Prostate gland (tissue), 2 donors: ENCODE results near the gene ADAMTS2. TPM values are rescaled to one million over a fixed set of nuclear protein-coding genes. Genes with fewer than 3 reads are reported as not detected.

Experiments used
- DNase-seq: peaks from one replicate; pipeline ENCODE4 v3.0.0-alpha.2; 2019; ENCODE audit warnings: low spot score
- H3K27ac ChIP-seq, 2 donors: fragments of 200-600 bp; sonication (generic); 2 replicates each; pipeline ENCODE4 v1.5.1; 2017 to 2019
- H3K27me3 ChIP-seq: fragments of 200-600 bp; sonication (generic); replicated peaks from 2 replicates; pipeline ENCODE4 v1.5.1; 2019; ENCODE audit not compliant: insufficient read depth
- H3K36me3 ChIP-seq, 2 donors: fragments of 200-600 bp; sonication (generic); 1 replicate in 1 of 2; 2 replicates in 1 of 2; pipeline versions ENCODE4 v1.5.1 to v1.8.1; 2017 to 2019
- H3K4me1 ChIP-seq: fragments of 200-600 bp; sonication (generic); replicated peaks from 2 replicates; pipeline ENCODE4 v1.5.1; 2019
- H3K4me3 ChIP-seq, 2 donors: fragments of 200-600 bp; sonication (generic); 2 replicates each; pipeline ENCODE4 v1.5.1; 2017 to 2019
- H3K9me3 ChIP-seq: fragments of 200-600 bp; sonication (generic); 2 replicates; pipeline ENCODE4 v1.5.1; 2017
- CTCF ChIP-seq, 4 experiments: fragments of 200-600 bp in 2 of 4; fragments of 450-650 bp in 2 of 4; sonication (generic) in 2 of 4; IDR thresholded peaks; 1 replicate in 3 of 4; 2 replicates in 1 of 4; pipeline ENCODE4 v1.5.1; 2016 to 2019; ENCODE audit warnings: antibody characterized with exemption in 4 of 4, mild to moderate bottlenecking in 2 of 4, moderate library complexity in 2 of 4
- POLR2A ChIP-seq: fragments of 450-650 bp; IDR thresholded peaks from one replicate; pipeline ENCODE4 v1.6.1; 2016; ENCODE audit warnings: antibody characterized with exemption, mild to moderate bottlenecking
- POLR2AphosphoS5 ChIP-seq: sonication (generic); formaldehyde crosslinking; IDR thresholded peaks from one replicate; pipeline ENCODE4 v1.6.1; 2017; ENCODE audit warnings: antibody characterized with exemption
- WGBS: methylation state at CpG from one replicate; pipeline ENCODE4 v1.1.5; 2018; 5-methylcytosine and 5-hydroxymethylcytosine counted together
- intact Hi-C: fragments of 100-400 bp; cut with DNase I; formaldehyde crosslinking; loops from one replicate; pipeline ENCODE4 v1.14.2; 2022
- total RNA-seq, 2 donors: library from RNA; depleted of rRNA; stranded (reverse); fragments of >200 nt; gene quantifications; one replicate each; pipeline ENCODE4 v1.1.0, GENCODE V29; 2016

ADAMTS2 gene
- total RNA-seq, 2 donors from 2014 or later = 2.0 to 20.3 TPM

- Histone ChIP-seq H3K4me3 (no peak overlapping the region), H3K9me3 (no peaks in the 10 kb centered on the region), H3K27ac (no peak overlapping the region), H3K27me3 (no peaks in the 10 kb centered on the region), H3K36me3 (no peaks in the 10 kb centered on the region), H3K4me1 (no peaks in the 10 kb centered on the region)
- 78% methylated on average over 15 of the region's 16 CpGs for WGBS
- no peak for DNase-seq
- intact Hi-C loops = no loop called here
- TF ChIP-seq POLR2AphosphoS5 = no peak
- TF ChIP-seq CTCF (IDR thresholded peaks at IDR 0.05) = no peak
- TF ChIP-seq POLR2A = no peak
Measured at GRCh38 chr5:179185256-179185940, 159.9 kb downstream of the ADAMTS2 start.

- Histone ChIP-seq H3K9me3 (no peaks in the 10 kb centered on the region), H3K36me3 (no peaks in the 10 kb centered on the region), H3K4me3 (no peak overlapping the region), H3K27me3 (no peaks in the 10 kb centered on the region), H3K27ac (no peak overlapping the region), H3K4me1 (no peaks in the 10 kb centered on the region)
- no peak for DNase-seq
- intact Hi-C loops = no loop called here
- 89% methylated on average over 11 of the region's 11 CpGs for WGBS
- no peak for TF ChIP-seq POLR2AphosphoS5
Measured at GRCh38 chr5:179184521-179185050, 160.7 kb downstream of the ADAMTS2 start.

GRCh38 chr5:179183481-179183880 is 161.8 kb downstream of the ADAMTS2 start:
- no peak overlapping the region for H3K27ac ChIP-seq
- intact Hi-C loops = no loop called here
- no peaks in the 10 kb centered on the region for H3K9me3 ChIP-seq
- H3K36me3 ChIP-seq = no peaks in the 10 kb centered on the region
- DNase-seq = no peak
- no peak overlapping the region for H3K4me3 ChIP-seq
- TF ChIP-seq CTCF (IDR thresholded peaks at IDR 0.05) (no peak), POLR2A (no peak), POLR2AphosphoS5 (no peak)
- H3K4me1 ChIP-seq = no peaks in the 10 kb centered on the region
- no peaks in the 10 kb centered on the region for H3K27me3 ChIP-seq

GRCh38 chr5:179182601-179183000 is 162.7 kb downstream of the ADAMTS2 start:
- Histone ChIP-seq H3K4me3 (no peak overlapping the region), H3K27ac (no peak overlapping the region), H3K27me3 (no peaks in the 10 kb centered on the region), H3K9me3 (no peaks in the 10 kb centered on the region), H3K4me1 (no peaks in the 10 kb centered on the region), H3K36me3 (no peaks in the 10 kb centered on the region)
- TF ChIP-seq POLR2A (no peak), CTCF (IDR thresholded peaks at IDR 0.05) (no peak), POLR2AphosphoS5 (no peak)
- DNase-seq = no peak
- intact Hi-C loops = no loop called here
- 88% methylated on average over 13 of the region's 13 CpGs for WGBS

- no peaks in the 10 kb centered on the region for H3K4me1 ChIP-seq
- no peak overlapping the region for H3K27ac ChIP-seq
- DNase-seq = no peak
- H3K4me3 ChIP-seq = no peak overlapping the region
- TF ChIP-seq POLR2AphosphoS5 (no peak), CTCF (IDR thresholded peaks at IDR 0.05) (no peak), POLR2A (no peak)
- intact Hi-C loops = no loop called here
- no peaks in the 10 kb centered on the region for H3K27me3 ChIP-seq
- H3K36me3 ChIP-seq = no peaks in the 10 kb centered on the region
- no peaks in the 10 kb centered on the region for H3K9me3 ChIP-seq
- 66% methylated on average over 9 of the region's 9 CpGs for WGBS
Measured at GRCh38 chr5:179181988-179182387, 163.3 kb downstream of the ADAMTS2 start.
